A549 (cell line): Measurements from ENCODE around the gene TPRX1. TPM values are rescaled to one million over a fixed set of nuclear protein-coding genes. Genes with fewer than 3 reads are reported as not detected.
A peak's percentile ranks its signal among the peaks of the same experiment; 100 is the strongest.

Experiments used
- ATAC-seq, 2 experiments: fragments of 200-7000 bp in 1 of 2; fragments of >200 bp in 1 of 2; cut with Nextera tagmentation in 1 of 2; cut with Tn5 transposase in 1 of 2; 3 replicates each; pipeline versions ENCODE4 v1.8.0 to v1.9.1; 2018 to 2020; ENCODE audit warnings: mild to moderate bottlenecking in 1 of 2, moderate library complexity in 1 of 2
- CTCF ChIA-PET: fragments of 300-600 bp; sonication (Branson Sonifier 250); formaldehyde crosslinking; extraction: SDS; loops from one replicate; lab custom pipeline; 2021; ENCODE audit warnings: antibody characterized with exemption, inconsistent platforms; lab: Yijun Ruan, JAX
- POLR2A ChIA-PET: fragments of 350-600 bp; formaldehyde crosslinking; extraction: SDS; loops from one replicate; lab custom pipeline; 2021; ENCODE audit warnings: antibody characterized with exemption, inconsistent platforms; lab: Yijun Ruan, JAX
- DNase-seq, 2 experiments: peaks; one replicate each; pipeline versions ENCODE4 v3.0.0 to v3.0.0-alpha.2; 2011 to 2016; ENCODE audit warnings: low read depth in 1 of 2, low spot score in 1 of 2
- FAIRE-seq: peaks from 2 replicates; lab custom pipeline; 2011; peaks lifted over from hg19 to GRCh38; lab: Jason Lieb, UNC
- H3K27ac ChIP-seq, 2 experiments: fragments of >200 bp; sonication (Bioruptor Twin); formaldehyde crosslinking; 3 replicates each; pipeline ENCODE4 v1.5.1; 2016 to 2017
- H3K4me1 ChIP-seq: fragments of >200 bp; sonication (Bioruptor Twin); formaldehyde crosslinking; 3 replicates; pipeline ENCODE4 v1.6.1; 2016
- H3K4me2 ChIP-seq: fragments of >200 bp; sonication (Bioruptor Twin); formaldehyde crosslinking; 3 replicates; pipeline ENCODE4 v1.6.1; 2016
- H3K4me3 ChIP-seq: fragments of >200 bp; sonication (Bioruptor Twin); formaldehyde crosslinking; 3 replicates; pipeline ENCODE4 v1.5.1; 2016
- H3K9me3 ChIP-seq: fragments of >200 bp; sonication (Bioruptor Twin); formaldehyde crosslinking; 3 replicates; pipeline ENCODE4 v1.6.1; 2016
- CBX2 ChIP-seq: fragments of 200-600 bp; sonication (generic); IDR thresholded peaks from 2 replicates; pipeline ENCODE4 v1.6.1; 2016; ENCODE audit warnings: low read depth, mild to moderate bottlenecking, borderline replicate concordance
- CBX8 ChIP-seq: fragments of 200-600 bp; sonication (generic); IDR thresholded peaks from 2 replicates; pipeline ENCODE4 v1.6.1; 2016
- CEBPB ChIP-seq, 2 experiments: fragments of >200 bp in 1 of 2; sonication (Bioruptor Twin) in 1 of 2; formaldehyde crosslinking in 1 of 2; IDR thresholded peaks; 2 replicates each; pipeline ENCODE4 v1.6.1; 2012 to 2016
- CHD2 ChIP-seq: fragments of 150-350 bp; IDR thresholded peaks from 2 replicates; pipeline ENCODE4 v1.6.1; 2014; ENCODE audit warnings: low read length; ENCODE audit not compliant: partially characterized antibody
- E2F6 ChIP-seq: IDR thresholded peaks from 2 replicates; pipeline ENCODE4 v1.6.1; 2012; ENCODE audit warnings: low read depth, borderline replicate concordance
- EHMT2 ChIP-seq: fragments of 200-600 bp; sonication (generic); IDR thresholded peaks from 2 replicates; pipeline ENCODE4 v1.6.1; 2016; ENCODE audit warnings: antibody characterized with exemption, low read depth, mild to moderate bottlenecking, moderate library complexity
- HOXA7 ChIP-seq: fragments of 250-450 bp; sonication (Bioruptor Pico); IDR thresholded peaks from 2 replicates; pipeline ENCODE4 v1.5.0; 2020; ENCODE audit warnings: mild to moderate bottlenecking, moderate library complexity
- HOXB5 ChIP-seq: fragments of 250-450 bp; sonication (Bioruptor Pico); IDR thresholded peaks from 2 replicates; pipeline ENCODE4 v1.5.0; 2020; ENCODE audit warnings: mild to moderate bottlenecking, moderate library complexity
- JUNB ChIP-seq: fragments of >200 bp; sonication (Bioruptor Twin); formaldehyde crosslinking; IDR thresholded peaks from 2 replicates; pipeline ENCODE4 v1.6.1; 2016
- MAFK ChIP-seq: fragments of 450-650 bp; IDR thresholded peaks from 2 replicates; pipeline ENCODE4 v1.6.1; 2014; ENCODE audit not compliant: partially characterized antibody
- MAX ChIP-seq: IDR thresholded peaks from 2 replicates; pipeline ENCODE4 v1.6.1; 2012
- MAZ ChIP-seq: fragments of 150-350 bp; IDR thresholded peaks from 2 replicates; pipeline ENCODE4 v1.6.1; 2014; ENCODE audit warnings: antibody characterized with exemption, low read depth, low read length, borderline replicate concordance
- MYC ChIP-seq: IDR thresholded peaks from 2 replicates; pipeline ENCODE4 v1.6.1; 2012; ENCODE audit warnings: mild to moderate bottlenecking, inconsistent platforms, low read length, improper control_type of control experiment, borderline replicate concordance
- NFE2L2 ChIP-seq: fragments of 150-350 bp; conservative IDR thresholded peaks from 2 replicates; pipeline ENCODE4 v1.6.1; 2014; ENCODE audit warnings: low read length
- NPAS2 ChIP-seq: fragments of 250-450 bp; sonication (Bioruptor Pico); IDR thresholded peaks from 2 replicates; pipeline ENCODE4 v1.8.0; 2022; ENCODE audit warnings: mild to moderate bottlenecking, moderate library complexity, borderline replicate concordance
- NR3C1 ChIP-seq: fragments of >200 bp; sonication (Bioruptor Twin); formaldehyde crosslinking; IDR thresholded peaks from 3 replicates; pipeline ENCODE4 v1.6.1; 2017
- PBX3 ChIP-seq: IDR thresholded peaks from 2 replicates; pipeline ENCODE4 v1.6.1; 2012
- POLR2A ChIP-seq: IDR thresholded peaks from 2 replicates; pipeline ENCODE4 v1.6.1; 2012; ENCODE audit warnings: mild to moderate bottlenecking, low read length
- POLR2AphosphoS2 ChIP-seq: conservative IDR thresholded peaks from 2 replicates; pipeline ENCODE4 v1.6.1; 2012; ENCODE audit warnings: low read length, improper control_type of control experiment, inconsistent platforms
- RAD21 ChIP-seq, 2 experiments: fragments of >200 bp in 1 of 2; sonication (Bioruptor Twin) in 1 of 2; formaldehyde crosslinking in 1 of 2; IDR thresholded peaks in 1 of 2; conservative IDR thresholded peaks in 1 of 2; 2 replicates in 1 of 2; 3 replicates in 1 of 2; pipeline ENCODE4 v1.6.1; 2012 to 2018; ENCODE audit warnings: inconsistent platforms in 1 of 2
- RARB ChIP-seq: fragments of 250-450 bp; sonication (Bioruptor Pico); IDR thresholded peaks from 2 replicates; pipeline ENCODE4 v1.8.0; 2021; ENCODE audit warnings: mild to moderate bottlenecking, moderate library complexity
- RCOR1 ChIP-seq: fragments of 150-350 bp; IDR thresholded peaks from 2 replicates; pipeline ENCODE4 v1.6.1; 2014; ENCODE audit warnings: antibody characterized with exemption, low read length, low read depth
- SREBF2 ChIP-seq: fragments of 450-650 bp; IDR thresholded peaks from 2 replicates; pipeline ENCODE4 v1.6.1; 2014; ENCODE audit warnings: mild to moderate bottlenecking, moderate library complexity
- ZC3H11A ChIP-seq: fragments of 450-650 bp; IDR thresholded peaks from 2 replicates; pipeline ENCODE4 v1.6.1; 2014; ENCODE audit warnings: antibody characterized with exemption, mild to moderate bottlenecking
- ZSCAN20 ChIP-seq: fragments of 250-450 bp; sonication (Bioruptor Pico); IDR thresholded peaks from 2 replicates; pipeline ENCODE4 v1.8.0; 2022; ENCODE audit warnings: mild to moderate bottlenecking, moderate library complexity
- WGBS: methylation state at CpG from one replicate; pipeline ENCODE4 v1.1.6; 2017; ENCODE audit errors: missing lambda C conversion rate; 5-methylcytosine and 5-hydroxymethylcytosine counted together
- polyA plus RNA-seq, 4 experiments: library from polyadenylated mRNA; depleted of rRNA in 3 of 4; stranded (reverse); fragments of >200 nt; fragmentation: RNase III in 1 of 4; extraction: RNeasy Plus Mini Kit Qiagen cat#74134 plus additional on column Dnase treatment in 1 of 4; gene quantifications; 2 replicates in 3 of 4; 3 replicates in 1 of 4; pipeline ENCODE4 v1.2.3, GENCODE V29; 2011 to 2017

Gene TPRX1
- polyA plus RNA-seq, 2 of the 4 experiments (the other 2 are of a cell fraction) = not detected

DNA sequence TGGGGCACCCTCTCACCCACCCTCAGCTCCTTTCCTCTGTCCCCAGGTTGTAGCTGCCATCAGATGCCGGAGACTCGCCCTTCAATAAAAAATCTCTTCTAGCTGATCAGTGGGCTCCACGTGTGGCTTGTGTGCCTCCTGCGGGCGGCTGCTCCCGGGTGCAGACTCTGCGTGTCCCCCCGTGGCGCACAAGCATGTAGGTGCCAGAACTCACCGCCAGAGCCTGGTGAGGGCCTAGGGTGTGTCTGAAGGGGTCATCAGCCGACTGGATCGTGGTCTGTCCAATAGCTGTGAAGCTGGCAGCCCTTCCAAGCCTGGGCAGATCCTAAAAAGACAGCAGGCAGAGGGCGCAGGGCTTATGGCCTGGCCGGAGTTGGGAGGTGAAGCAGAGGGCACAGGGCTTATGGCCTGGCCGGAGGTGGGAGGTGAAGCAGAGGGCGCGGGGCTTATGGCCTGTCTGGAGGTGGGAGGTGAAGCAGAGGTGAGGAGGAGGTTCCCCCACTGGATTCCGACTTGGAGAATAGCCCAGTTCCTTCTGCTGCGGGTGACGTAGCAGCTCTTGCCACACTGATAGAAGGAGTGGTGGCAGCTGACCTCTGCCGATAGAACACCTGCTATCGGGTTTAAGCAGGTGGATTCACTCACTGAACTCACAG, 47.3 kb downstream of the TPRX1 start:
- WGBS = 91% methylated on average over 18 of the region's 22 CpGs
- FAIRE-seq = no peak
- ChIA-PET POLR2A (interaction anchor here (0.6 kb wide), 1 partner anchor 33 kb away, joined by 4 read pairs; no protein-coding TSS in a partner anchor), CTCF (interaction anchor here (0.9 to 42.0 kb wide), 7 partner anchors 8 to 112 kb away, joined by 4 to 1389 read pairs (median 16); partner anchors contain the start of gene EHD2)
- peak; percentile 5 to 11; a peak in 3 of 6 replicates for ATAC-seq
- Histone ChIP-seq H3K27ac (no peak overlapping the region), H3K4me1 (no peaks in the 10 kb centered on the region; the same call in 2 of the 3 replicates), H3K9me3 (no peaks in the 10 kb centered on the region), H3K4me3 (no peak overlapping the region), H3K4me2 (no peak overlapping the region)
- no peak for DNase-seq
- TF ChIP-seq MYC (no peak), E2F6 (no peak), MAFK (no peak), CBX8 (no peak), PBX3 (no peak), SREBF2 (no peak), CEBPB (IDR thresholded peaks at IDR 0.05) (no peak), EHMT2 (no peak), MAZ (no peak), NR3C1 (no peak), RAD21 (conservative IDR thresholded peaks at IDR 0.05 in 1 of 2, IDR thresholded peaks at IDR 0.05 in 1 of 2) (no peak), JUNB (no peak), NFE2L2 (no peak), NPAS2 (CRISPR knock-in tag) (no peak), HOXA7 (no peak), POLR2AphosphoS2 (no peak), CBX2 (no peak)

DNA sequence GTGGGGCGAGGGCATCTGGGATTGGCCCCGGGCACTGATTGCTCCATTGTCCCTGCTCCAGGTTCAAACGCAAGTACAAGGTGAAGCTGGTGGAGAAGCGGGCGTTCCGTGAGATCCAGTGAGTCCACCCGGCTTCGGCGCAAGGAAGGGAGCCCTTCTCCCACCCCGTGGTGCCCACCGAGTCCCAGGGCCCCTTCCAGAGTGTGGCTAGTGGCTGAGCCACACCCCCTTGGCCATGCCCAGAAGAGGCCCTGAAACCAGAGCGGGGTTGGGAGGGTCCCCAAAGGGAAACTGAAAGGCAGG, 47.8 kb downstream of the TPRX1 start:
- 92% methylated on average over 12 of the region's 12 CpGs for WGBS
- Histone ChIP-seq H3K4me1 (no peaks in the 10 kb centered on the region; the same call in 2 of the 3 replicates), H3K4me2 (no peak overlapping the region), H3K27ac (no peak overlapping the region), H3K4me3 (no peak overlapping the region), H3K9me3 (no peaks in the 10 kb centered on the region)
- POLR2A ChIA-PET = interaction anchor here (0.5 to 1.1 kb wide), 2 partner anchors 11 to 342 kb away, joined by 3 read pairs; partner anchors contain the start of gene NOP53
- CTCF ChIA-PET = interaction anchor here (0.8 to 42.0 kb wide), 7 partner anchors 9 to 48 kb away, joined by 4 to 1389 read pairs (median 16); partner anchors contain the start of gene EHD2
- FAIRE-seq = no peak
- no peak; a peak in 1 of 6 replicates for ATAC-seq
- TF ChIP-seq POLR2A (no peak), NR3C1 (no peak), CBX8 (no peak), MAFK (no peak), RCOR1 (no peak), HOXB5 (CRISPR knock-in tag) (no peak), ZC3H11A (no peak), RARB (no peak), CHD2 (no peak), MYC (no peak), RAD21 (conservative IDR thresholded peaks at IDR 0.05 in 1 of 2, IDR thresholded peaks at IDR 0.05 in 1 of 2) (no peak), MAX (no peak), CEBPB (IDR thresholded peaks at IDR 0.05) (no peak), JUNB (no peak), ZSCAN20 (no peak)
- no peak for DNase-seq
